Activated CD8-positive, alpha-beta memory T cell treated with anti-CD3 and anti-CD28 coated beads for 48 hours (primary cell): ENCODE results near the gene SLC25A21.
A peak's percentile ranks its signal among the peaks of the same experiment; 100 is the strongest.
"Not testable (repeated sequence)": the region's sequence is repeated elsewhere in the genome, so short reads cannot be mapped to it uniquely, and the experiment has no call there.

ENCODE experiments used
- DNase-seq, 3 experiments: peaks; one replicate each; pipeline ENCODE4 v3.0.0-alpha.2; 2020; ENCODE audit warnings: low read depth in 2 of 3, low spot score in 2 of 3

Gene SLC25A21

DNA sequence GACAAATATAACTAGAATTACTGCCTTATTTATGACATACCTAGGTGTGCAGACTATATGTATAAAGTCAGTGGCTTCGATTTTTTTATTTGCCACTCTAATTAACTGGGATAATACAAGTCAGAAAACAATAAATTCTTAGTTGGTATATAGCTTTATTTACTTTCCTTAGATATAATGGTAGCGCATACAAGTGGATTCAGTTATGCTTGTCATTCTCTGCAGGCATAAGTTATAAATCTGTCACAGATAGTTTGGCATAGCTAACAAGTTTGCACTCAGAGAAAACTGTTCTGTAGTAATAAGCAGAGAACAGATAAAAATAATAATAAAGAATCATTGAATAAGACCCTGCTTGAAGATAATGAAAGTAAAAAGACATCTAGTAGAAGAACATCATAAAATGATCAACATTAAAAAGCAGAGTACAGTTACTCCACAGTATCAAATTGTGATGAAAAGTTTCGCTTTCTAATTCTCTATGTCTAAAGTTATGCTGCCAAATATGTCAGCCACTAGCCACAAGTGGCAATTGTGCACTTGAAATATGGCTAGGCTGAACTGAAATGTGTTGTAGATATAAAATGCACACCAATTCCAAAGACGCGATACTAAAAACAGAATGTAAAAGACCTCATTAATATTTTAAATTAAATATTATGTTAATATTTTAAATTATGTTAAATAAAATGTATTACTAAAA lies 224.1 kb downstream of the SLC25A21 start:
- no peak for DNase-seq

DNA sequence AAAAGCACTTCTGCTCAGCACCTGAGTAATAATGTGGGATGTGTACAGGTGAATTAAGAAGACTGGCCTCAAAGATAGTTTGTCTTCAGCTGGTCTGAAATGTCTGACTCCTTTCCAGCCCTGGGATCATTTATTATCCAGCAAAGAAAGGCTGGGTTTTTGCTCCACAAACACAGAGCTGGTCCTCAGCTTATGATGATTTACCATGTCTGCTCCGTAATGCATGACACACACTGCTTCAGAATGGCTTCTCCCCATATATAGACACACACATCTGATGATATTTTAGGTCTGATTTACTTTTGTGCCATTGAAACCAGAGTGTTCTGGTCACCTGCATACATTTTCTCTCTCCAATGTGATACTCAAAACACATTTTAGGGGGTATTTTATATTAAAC lies 225.0 kb downstream of the SLC25A21 start:
- no peak for DNase-seq

DNA sequence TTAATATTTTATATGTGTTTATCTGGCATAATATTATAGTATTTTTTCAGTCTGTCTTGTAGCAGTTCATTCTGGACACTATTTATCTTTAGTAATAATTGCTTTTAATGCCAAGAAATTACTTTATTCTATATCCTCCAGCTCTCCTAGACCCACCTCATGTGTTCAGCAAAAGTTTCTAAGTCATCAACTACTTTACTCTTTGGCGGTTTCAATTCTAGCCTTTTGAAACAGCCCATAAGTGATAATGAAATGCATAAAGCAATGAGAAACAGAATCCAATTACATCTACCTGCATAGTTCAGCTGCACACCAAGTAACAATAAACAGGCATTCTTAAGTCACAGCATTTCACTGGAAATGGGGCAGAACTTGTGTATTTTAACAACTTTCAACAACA lies 225.5 kb downstream of the SLC25A21 start:
- no peak for DNase-seq

DNA sequence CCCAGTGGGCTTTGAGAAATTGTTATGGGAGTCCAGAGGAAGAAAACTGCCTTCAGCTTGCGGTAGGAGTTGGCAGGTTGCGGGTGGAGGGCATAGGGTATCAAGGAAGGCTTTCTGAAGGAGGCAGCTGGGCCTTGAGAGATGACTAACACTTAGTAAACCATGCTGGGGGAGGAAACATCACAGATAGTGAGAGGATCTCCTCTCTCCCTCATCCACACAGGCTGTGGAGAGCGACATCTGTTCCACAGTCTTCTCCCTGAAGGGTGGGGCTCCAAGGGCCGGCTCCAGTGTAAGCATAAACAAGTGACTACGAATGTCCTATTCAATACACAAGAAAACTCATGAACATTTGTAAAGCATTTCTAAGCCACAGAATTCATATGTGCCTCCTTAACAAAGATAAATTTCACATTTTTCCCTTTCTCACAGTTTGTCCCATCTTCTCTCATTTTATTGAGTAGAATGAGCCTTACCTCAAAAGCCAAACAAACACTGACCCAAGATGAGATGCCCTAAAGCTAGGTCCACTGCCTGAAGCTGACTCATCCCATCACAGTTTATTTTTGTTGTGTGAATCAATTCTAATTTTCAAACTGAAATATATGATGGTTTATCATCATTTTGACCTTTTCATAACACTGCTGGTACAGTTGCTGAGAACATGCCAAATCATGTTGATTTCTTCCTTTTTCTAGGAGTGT lies 227.9 kb downstream of the SLC25A21 start:
- DNase-seq, result no peak

DNA sequence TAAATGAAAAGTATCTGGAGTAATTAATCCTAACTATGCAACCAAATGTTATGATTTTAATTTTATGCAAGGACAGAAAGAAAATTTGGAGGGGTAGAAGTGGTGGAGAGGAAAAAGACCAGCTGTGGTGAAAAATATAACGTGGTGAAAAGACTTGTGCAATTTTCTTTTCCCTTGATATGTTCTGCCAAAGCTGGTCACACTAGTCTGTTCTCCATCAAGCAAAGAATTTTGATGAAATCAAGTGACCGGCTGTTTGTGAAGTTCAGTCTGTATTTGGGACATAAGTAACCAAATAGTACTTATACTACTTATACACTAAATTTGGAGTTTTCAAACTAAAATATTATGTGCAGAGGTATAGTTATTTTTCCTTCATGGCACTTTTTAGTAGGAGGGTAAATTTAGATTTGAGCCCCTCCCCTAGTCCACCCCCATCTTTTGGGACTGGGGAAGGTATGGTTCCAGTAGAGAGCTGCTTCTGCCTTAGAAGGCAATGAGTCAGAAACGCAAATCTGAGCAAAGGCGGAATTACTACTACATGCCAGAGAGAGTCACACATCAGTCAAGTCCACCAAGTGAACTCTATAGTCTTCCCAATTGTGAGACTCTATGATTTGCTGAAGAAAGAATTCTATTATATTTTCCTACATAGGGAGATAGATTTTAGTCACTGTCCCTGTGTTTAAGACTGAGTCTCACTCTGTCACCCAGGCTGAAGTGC lies 229.7 kb downstream of the SLC25A21 start:
- DNase-seq, result no peak

DNA sequence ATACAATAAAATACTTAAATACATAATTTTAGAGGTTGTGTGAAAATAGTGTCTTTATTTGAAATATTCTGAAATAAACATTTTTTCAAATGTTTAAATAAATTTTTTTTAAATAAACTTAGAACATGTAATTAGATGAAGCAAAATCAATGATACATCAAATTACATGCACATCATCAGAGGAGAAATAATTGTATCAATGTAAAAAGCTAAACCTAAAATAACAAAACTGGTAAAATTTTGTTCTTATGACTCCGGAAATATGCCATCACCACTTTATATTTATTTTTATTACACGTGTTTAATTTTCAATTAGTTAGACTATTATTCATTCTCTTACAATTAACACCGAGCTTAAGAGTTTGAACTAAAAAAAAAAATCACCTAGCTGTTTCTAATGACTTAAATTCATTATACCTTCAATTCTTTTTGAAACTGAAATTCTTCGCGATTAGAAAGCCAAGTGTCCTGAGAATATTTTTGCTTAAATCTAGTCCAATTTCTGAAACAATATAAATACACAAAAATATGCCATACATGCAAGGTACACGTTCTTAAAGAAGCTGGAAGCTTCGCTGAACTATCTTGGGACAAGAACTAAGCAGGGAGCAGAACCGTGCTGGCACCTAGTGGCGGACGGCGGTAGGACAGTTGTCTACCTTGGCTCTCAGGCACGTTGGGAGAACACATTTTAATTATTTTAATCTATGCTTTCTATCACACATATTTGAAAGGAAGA lies 230.5 kb downstream of the SLC25A21 start:
- peak; percentile 6 to 42 (median 30) for DNase-seq

DNA sequence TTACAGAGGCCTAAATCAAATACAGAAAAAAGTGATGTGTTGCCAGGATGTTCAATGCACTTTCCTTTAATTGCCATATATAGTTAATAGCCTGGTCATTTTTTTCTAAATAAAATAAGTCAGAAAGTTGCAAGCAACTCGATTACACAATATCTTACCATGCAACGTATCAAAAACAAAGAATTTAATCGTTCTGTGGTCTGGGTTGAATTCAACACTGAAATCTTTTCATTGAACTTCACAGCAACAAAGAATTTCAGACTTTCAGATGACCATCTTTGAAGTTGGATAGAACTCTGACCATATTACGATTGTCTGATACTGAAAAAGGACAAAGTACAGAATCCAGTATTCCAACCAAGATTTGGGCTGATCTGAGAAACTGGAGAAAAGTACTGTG lies 231.9 kb downstream of the SLC25A21 start:
- DNase-seq, result no peak

DNA sequence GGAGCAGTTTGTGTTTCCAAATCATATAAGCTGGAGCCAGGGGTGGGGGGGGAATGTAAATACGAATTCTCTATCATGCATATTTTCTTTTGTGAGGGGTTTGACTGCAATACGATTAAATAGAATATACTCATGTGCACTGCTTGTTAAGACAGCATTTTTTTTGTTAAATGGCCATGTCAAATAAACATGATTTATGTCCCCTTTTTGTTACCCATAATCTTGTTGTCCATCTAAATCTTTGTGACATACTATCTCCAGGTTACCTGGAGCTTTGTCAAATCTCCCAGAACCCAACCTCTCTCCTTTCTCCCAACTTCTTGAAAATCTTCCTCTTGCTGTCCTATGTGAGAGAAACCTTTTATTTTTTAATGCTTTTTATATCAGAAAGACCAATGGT lies 233.1 kb downstream of the SLC25A21 start:
- DNase-seq, result no peak

DNA sequence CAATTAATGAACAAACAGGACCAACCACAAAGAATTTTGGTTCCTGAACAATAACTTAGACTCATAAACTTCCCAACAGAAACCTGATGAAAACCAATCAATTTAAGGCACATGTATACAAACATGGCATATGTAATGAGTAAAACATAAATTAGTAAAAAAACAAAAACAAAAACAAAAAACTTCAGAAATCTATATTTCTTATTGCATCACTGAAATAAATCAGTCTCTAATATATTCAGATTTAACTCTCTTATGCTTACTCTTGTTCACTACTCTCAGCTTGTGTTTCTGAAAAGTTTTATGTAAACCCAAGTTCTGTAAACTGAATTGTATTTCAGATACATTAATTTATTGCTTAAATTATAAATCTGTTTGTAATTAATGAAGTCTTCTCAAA lies 233.7 kb downstream of the SLC25A21 start:
- no peak for DNase-seq

DNA sequence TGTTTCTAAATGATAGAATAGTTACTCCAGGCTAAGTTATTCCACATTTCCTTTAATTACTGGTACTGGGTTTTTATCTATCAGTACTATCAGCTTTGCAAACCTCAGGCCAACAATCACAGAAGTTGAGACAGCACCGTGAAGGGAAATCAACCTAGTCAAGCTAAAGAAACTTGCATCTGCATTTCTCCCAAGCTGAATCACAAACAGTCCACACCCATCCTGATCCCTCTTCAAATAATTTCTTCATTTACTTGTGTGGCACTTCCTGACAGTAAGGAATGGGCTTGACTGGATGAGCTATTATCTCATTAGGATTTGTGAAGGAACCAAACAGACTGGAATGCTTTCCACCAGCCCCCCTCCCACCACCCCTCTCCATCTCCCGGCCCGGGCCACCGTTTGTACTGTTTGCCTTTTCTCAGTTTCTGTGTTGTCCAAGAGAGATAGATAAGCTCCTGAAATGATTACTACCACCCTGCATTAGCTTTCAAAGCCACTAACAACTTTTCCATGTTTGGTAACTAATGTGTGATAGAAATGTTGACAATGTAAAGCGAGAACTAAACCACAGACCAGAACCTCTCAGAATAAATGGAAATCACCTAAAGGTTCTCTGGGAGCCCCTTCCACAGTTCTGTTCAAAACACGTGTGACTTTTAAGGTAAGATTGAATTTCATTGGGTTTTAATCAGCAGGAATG lies 236.3 kb downstream of the SLC25A21 start:
- DNase-seq, result no peak

DNA sequence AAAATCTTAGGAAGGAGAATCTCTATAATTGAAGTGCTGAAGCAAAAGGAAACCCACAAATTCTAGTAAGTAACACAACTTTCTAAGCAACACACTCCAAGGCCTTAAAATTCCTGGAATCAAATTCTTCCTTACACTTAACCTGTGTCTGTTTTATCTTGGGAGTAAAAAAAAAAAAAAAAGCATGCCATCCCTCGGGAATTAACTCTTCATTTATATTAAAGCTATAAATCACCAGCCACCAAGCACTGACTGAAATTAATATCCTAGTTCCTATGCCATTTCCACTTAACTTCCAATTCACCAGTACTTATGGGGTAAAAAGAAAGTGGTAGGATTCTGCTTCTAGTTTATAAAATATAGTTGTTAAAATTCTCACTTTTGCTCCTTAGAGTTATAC lies 238.1 kb downstream of the SLC25A21 start:
- no peak for DNase-seq

DNA sequence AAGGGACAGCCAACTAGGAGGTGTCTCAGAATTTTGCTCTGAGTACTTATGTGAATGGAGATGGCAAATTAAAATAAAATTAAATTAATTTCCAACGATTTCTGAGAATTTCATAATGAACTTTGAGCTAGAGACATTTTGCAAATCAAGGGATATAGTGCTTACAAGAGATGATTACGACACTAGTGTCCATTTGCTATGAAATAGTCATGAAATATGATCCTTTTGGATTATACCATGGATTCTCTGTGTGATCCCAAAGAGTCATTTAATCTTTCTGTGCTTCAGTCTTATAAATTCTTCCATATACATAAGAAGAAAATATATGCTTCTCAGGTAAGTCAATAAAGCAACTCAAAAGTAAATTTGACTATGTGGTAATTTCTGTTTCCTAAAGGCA lies 240.6 kb downstream of the SLC25A21 start:
- DNase-seq, result no peak

DNA sequence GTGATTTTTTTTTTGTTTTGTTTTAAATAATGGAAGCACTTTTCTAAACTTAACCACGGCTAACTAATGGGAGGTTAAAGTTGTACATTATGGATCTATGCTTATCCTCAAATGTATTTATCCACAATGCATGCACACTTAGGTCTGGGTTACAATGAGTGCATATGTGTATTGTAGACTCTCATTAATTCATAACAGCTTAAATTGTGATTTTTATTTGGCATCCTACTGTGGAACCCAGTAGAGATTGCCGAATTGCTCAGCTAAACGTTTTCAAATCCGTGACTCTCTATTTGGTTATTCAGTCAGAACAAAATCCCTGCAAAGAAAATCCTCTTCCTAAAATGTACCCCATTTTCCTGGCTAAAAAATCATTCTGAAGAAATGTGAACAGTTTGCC lies 244.0 kb downstream of the SLC25A21 start:
- DNase-seq, result no peak

DNA sequence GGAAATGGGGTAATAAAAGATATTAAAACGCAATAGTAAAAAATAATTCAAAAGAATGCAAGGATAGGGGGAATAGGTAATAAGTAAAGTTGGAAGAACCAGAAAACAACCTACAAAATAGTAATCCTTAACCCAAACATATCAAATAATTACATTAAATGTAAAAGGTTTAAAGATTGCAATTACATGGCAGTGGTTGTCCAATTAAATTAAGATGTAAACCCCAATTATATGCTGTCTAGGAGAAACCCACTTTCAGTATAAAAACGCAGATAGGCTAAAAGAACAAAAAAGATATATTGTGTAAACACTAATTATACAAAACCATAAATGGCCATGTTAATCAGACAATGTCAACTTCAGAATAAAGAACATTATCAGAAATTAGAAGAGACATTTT lies 247.3 kb downstream of the SLC25A21 start:
- no peak for DNase-seq

DNA sequence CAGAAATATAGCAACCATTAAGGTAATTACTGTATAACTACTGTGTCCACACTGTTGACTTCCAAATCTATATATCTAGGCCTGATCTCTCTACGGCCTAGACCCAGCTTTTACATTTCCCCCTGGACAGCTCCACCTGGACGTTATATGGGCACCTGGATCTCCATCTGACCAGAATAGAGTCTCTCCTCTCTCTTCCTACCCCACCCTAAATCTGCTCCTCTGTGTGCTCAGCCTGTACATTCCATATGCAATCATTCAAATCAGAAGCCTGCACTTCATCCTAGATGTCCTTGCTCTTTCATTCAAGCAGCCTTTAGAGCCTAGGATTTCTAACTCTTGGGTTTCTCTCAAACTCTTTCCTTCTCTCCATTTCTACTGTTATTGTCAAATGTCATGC lies 255.7 kb downstream of the SLC25A21 start:
- no peak for DNase-seq

DNA sequence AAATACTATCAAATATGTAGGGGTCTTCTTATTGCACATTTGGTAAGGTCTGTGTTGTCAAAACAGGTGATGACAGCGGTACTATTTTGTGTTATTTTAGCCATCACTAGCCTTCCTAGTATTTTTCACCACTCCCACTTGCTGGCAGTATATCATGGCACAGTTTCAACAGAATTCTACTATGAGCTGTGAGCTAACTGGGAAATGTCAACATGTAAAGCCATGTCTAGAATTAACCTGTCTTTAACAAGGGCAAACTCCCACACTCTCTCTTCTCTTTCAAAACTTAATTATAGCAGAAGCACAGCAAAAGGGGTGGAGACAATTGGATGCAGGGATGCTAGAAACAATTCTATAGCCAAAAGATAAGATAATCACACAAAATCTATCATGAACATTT lies 257.3 kb downstream of the SLC25A21 start:
- no peak for DNase-seq

DNA sequence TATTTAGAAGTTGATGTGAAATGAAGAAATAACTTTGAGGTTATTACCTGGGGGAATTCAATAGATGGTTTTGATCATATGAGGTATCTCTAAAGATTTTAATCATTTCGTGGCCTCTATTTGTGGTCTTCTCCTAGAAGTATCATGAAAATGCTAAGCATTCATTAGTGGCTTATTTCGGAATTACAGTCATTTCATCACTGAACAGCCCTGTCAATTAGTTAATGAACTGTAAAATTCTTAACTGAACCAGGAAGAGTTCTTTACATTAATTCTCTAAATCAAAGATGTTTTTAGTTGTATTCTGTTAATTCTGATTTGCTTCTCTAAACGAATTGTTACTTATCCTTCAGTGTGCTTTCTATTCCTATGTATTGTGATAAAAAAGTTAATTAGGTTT lies 261.8 kb downstream of the SLC25A21 start:
- DNase-seq, result no peak

DNA sequence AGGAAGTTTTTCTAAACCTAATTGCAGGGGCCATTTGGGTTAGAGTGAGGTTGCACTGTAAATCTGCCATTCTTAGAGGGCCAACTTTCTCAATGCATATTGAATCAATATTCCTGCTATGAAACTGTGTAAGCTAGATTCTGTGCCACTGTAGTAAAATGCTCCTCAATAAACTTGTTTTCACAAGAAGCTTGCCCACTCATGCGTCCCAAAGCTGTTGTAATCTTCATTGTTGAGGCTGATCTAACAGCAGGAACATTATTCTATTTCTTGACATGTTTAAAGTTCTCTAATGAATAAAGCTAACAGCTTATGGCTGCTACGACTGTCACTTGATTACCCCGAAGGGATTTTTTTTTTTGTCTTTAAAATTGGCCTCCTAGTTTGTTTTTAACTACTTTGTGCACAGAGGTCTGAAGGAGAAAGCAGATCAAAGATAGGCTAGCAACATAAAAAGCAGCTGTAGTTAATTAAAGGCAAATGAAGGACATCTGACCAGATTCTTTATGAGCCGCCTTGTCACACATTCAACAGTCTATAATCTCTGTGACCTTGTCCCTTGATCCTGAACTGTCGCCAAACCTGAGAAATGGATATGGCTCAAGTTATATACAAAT lies 267.0 kb downstream of the SLC25A21 start:
- no peak for DNase-seq

DNA sequence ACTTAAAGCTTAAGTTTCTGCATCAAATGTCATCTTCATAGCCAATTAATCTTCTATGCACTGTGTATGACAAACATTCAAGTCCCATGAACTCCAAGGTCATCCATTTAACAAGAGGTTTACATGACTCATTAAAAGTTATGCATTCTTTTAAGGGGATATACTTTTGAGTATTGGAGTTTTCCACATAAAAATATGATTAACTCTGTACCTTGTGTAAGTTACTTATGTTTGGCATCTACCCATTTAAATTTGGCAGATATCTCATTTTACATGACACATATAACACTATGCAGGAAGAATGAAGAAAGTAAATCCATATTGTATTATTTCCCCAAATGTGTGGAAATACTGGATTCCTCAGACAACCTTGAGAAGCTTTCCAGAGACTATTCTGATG lies 270.5 kb downstream of the SLC25A21 start:
- DNase-seq, result no peak

DNA sequence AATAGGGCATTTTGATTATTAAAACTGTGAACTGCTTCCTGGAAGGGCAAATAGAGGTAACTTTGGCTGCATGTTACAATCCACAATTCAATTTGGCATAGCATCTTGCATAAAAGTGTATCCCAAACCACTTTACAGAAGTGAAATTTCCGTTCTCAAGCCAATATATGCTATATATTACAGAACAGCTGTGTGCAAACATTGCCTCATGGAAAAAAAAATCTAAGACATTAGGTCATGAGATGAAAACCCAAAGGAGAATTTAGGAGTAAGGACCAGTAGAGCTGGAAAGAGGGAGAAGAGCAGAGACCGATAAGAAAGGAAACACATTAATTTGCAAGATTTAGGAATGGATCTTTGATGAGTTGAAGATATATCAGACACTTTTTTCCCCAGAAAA lies 271.6 kb downstream of the SLC25A21 start:
- no peak for DNase-seq

DNA sequence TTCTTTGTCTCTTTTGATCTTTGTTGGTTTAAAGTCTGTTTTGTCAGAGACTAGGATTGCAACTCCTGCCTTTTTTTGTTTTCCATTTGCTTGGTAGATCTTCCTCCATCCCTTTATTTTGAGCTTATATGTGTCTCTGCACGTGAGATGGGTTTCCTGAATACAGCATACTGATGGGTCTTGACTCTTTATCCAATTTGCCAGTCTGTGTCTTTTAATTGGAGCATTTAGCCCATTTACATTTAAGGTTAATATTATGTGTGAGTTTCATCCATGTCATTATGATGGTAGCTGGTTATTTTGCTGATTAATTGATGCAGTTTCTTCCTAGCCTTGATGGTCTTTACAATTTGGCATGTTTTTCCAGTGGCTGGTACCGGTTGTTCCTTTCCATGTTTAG lies 276.1 kb downstream of the SLC25A21 start:
- not testable (repeated sequence) for DNase-seq
